GM19238 (cell line): ENCODE results near the gene DEAF1.
A peak's percentile ranks its signal among the peaks of the same experiment; 100 is the strongest.
"Not testable (repeated sequence)": the region's sequence is repeated elsewhere in the genome, so short reads cannot be mapped to it uniquely, and the experiment has no call there.

ENCODE experiments used
- DNase-seq: peaks from one replicate; pipeline ENCODE4 v3.0.0; 2011; ENCODE audit warnings: low spot score; ENCODE audit not compliant: insufficient read length

The DEAF1 gene

DNA sequence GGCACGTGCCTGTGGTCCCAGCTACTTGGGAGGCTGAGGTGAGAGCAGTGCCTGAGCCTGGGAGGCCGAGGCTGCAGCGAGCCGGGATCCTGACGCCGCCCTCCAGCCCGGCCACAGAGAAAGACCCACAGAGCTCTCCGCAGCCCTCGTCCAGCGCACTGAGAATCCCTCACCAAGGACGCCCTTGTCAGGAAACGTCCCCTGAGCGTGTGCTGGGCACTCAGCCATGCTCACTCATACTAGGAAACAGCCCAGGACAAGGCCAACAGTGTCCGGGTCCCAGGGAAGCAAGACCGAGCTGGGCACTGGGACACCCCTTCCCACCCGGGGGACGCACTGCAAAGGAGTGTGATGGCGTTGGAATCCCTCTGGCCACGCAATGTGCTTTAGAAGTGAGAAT, 14.5 kb downstream of the DEAF1 start:
- DNase-seq: no peak

DNA sequence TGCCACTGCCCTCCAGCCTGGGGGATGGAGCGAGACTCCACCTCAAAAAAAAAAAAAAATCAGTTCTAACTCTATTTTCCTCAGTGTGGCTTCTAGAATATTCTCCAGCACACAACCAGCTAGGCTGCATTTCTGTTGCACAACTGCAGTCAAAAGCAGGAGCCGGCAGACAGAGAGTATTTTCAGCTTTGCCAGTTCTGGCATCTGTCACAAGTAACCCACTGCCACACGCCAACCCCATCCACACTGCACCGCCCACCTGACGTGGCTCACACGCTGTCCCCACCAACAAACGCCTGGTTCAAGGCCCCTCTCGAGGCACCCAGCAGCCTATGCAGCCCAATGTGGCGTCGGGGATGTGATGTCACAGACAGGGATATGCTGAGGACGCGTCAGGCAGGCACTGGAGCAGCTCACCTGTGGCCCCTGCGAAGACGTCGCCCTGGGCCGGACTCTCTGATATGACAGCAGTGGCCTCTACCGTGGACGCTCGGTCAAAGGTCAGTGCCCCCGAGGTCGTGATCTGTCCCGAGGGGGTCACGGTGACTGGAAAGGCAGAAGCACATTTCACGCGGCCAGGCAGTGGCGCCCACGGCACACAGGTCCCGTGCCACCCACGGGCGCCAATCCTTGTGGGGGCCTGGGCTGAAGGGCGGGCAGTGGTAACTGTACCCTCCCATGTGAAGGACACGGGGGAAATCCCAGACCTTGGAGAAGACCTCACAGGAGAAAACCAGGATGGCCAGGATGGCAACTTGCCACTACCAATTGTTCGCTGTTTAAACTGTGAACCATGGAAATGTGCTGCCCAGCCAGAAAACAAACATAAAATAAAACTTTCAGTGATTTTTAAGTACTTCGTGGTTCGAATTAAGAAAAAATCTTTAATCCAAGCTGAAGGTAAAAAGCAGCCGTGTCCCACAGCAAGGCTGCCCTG, 15.5 kb downstream of the DEAF1 start:
- no peak for DNase-seq

DNA sequence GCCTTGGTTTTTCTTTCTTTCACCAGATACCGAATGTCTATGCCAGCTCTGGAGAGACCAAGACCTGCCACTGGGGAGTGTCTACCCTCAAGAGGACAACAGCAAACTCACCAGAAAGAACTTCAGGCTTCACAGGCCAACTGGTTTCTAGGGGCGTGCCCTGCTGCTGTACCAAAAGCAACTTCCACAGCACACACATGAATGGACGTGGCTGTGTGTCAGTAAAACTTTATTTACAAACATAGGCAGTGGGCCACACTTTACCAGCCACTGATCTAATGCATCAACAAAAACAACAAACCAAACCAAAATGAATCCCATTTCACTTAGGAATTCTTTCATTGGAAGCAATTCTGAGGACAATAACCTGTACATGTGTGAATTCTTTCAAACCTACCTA, 16.7 kb downstream of the DEAF1 start:
- no peak for DNase-seq

DNA sequence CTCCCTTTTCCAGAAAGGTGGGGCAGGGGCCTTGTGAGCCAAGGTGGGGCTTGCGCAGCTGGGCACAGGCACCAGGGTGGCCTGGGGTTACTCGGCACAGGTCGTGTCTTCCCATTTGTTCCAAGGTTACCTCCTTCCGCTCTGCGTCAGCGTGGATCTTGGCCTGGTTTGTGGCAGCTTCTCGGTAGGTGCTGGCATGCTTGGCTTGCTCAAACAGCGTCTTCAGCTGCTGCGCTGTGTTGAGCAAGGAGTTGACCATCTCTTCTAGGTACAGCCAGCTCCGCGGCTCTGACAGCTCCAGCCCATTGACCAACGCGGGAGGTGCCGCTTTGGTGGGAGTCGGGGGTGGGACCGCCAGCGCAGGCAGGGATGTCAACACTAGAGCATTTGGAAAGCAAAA, 20.6 kb downstream of the DEAF1 start:
- no peak for DNase-seq

DNA sequence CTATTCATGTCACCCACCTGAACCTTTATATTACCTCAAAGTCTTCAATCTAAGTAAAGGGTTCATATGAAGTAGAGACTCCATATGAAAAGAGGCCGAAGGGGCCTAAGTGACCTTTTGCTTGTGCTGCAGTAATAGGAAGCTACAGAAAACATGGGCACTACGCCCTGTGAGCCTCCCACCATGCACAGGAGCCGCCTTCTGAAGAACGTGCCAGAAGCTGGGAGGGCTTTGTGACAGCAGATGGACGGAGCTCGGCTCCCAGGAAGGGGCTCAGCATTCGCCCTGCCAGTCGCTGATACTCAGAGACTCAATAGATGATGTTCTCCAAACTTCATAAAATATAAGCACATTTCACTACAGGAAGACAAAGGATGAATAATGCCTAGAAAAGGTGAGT, 21.2 kb downstream of the DEAF1 start:
- no peak for DNase-seq

DNA sequence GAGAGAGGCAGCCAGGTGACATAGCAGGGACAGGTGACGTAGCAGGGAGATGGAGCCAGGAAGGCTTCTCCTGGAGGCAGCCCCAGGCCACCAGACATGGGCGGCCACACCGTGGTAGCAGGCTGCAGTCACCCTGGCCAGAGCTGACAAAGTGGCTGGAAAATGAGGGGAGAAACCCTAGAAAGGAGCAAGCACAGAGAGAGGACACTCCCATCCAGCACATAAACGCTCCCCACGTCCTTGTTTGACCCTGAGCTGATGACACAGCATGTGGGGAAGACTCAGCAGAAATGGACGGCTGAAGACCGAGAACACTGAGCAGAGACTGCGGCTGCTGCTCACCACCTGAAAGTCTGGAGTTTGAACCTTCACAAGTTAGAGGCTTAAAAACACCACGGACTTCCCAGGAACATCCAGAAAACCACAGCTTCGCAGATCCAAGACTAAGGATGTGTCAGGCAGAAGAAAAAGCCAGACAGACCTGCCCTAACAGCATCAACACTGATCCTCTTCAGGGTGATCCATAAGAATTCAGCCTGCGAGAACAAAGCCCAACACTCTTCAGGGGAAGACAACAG, 29.2 kb downstream of the DEAF1 start:
- no peak for DNase-seq

DNA sequence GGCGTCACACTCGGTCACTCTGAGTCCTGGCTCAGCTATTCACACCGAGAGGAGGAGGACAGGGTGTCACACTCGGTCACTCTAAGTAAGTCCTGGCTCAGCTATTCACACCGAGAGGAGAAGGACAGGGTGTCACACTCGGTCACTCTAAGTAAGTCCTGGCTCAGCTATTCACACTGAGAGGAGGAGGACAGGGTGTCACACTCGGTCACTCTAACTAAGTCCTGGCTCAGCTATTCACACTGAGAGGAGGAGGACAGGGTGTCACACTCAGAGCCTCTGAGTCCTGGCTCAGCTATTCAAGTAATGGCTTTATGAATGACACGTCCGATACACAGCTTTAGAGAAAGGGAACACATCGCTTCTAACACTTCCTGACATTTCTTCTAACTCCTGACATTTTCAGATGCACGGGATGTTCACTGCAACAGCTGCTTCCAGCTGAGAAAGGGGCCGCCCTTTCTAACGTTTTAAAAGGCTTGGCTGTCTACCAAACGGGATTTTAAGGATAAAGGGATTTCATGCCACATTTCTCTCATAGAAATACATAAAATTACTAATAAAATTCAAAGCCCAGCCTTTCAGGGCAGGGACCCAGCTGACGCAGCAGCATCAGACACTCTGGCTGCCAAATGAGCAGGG, 29.8 kb downstream of the DEAF1 start:
- no peak for DNase-seq

DNA sequence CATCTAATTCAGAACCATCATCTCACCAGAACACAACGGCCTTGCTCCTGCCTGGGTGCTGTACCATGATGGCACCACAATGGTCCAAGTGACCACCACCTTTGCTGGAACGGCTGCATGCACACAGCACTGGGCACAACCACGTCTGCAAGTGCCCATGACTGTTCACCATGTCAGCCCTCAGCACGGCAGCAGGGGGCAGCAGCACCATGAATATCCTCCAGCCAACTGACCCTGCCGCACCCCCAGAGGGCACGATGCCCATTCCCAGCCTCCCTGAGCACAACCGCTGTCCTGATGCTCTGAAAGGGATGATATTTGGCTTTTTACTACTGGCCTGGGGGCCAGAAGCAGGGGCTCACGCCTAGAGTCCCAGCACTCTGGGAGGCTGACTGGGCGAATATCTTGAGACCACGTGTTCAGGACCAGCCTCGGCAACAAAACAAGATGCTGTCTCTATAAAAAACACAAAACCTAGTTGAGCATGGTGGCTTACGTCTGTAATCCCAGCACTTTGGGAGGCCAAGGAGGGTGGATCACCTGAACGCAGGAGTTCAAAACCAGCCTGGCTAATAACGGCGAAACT, 32.2 kb downstream of the DEAF1 start:
- peak; percentile 72 for DNase-seq

DNA sequence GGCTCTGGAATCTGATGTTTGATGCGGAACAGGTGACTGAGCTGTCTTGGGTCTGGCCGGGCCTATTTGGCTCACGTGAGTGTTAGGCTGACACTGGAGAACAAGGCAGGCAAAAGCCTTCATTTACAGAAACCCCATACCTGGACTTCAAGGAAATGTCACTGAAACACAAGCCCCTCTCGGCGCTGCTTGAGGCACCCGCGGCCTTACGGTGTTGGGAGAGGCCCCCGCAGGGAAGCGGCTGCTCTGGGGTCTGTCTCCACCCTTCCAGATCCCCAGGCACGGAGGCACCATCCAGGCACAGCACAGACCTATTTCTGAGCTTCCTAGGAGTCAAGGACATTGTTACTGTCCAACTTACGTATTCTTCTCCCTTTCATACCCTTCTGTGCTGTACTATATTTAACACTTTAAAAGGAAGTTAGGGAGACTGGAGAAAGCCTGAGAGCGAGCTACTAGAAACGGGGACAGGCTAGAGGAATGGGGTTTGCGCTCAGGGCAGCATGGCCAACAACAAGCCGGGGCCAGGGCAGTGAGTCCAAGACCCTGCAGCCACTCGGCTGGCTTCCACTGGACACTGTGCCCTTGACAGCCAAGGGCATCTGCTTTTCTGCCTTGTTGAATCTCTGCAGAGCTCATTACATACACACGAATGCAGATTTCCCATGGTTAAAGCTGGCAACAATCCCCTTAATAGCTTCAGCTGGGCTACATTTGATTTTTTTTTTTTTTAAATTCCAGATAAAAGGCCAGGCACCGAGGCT, 34.2 kb downstream of the DEAF1 start:
- DNase-seq: no peak

DNA sequence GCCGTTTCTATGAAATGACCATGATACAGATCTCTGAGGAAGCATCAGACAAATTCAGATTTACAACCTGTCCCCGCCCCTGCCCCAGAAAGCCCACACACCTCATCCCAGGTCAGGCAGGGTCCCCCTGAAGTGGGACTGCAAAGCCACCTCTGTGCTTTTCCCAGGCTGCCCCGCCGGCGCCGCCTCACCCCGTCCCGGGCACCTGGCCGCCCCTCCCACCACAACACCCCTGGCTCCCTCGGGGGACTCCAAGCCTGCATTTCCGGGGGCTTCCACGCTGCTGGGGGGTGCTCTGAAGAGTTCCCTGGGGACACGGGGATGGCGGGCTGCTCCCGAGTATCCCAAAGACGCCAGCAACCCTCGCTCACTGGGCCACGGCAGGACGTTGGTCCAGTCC, 34.7 kb downstream of the DEAF1 start:
- no peak for DNase-seq

DNA sequence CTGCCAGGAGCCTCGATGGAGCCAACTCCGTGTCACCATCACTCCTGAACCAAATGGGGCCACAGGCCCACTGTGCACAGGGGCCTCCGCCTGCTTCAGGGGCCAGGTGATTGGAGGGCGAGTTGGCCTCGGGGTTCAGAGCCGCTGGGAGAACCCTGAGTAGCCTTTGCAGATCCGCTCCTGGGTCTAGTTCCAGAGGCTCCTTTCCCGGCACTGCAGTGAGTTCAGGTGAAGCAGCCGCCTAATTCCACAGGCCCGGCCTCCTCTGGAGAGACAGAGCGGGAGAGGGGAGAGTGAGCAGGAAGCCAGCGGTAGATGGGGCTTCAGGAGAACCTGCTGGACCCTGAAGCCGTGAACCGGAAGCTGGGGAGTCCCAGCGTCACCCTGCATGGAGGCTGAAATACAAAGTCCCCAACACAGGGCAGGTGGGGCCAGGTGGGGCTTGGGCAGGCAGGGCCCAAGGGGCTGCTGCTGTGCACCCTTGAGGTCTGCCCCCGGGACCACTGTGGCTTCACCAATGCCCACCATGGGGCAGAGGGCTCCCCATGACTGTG, 35.4 kb downstream of the DEAF1 start:
- no peak for DNase-seq

DNA sequence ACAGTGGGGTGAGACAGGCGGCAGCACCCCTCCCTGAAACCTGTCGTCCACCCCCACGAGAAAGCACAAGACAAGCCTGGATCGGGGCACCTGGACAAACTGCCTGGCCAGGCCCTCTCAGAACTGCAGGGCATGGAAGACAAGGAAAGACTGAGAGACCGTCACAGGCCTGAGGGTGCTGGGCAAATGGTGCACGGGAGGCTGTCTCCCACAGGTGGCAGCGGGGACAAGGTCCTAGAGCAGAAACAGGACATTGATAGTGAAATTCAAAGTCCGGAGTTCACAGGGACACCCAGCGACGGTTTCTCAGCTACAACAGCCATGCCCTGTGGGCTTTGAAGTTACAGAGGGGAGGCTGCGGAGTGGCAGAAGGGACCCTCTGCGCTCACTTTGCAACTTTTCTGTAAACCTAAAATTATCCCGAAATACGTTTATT, 37.3 kb downstream of the DEAF1 start:
- DNase-seq: no peak

DNA sequence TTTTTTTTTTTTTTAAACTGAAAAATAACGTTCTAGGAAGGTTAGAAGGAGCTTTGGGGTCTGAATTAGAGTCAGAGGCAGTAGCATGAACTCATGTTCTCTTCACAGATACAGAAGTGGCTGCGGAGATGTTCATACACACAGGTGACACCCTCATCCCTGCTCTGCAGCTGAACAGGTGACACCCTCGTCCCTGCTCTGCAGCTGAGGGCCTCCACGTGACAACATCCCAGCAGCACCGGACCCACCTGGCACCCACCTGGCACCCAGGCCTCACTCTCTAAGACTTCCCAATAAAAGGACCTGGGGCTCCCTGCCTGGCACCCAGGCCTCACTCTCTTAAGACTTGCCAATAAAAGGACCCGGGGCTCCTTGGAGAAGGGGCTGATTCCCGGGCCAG, 38.2 kb downstream of the DEAF1 start:
- no peak for DNase-seq

DNA sequence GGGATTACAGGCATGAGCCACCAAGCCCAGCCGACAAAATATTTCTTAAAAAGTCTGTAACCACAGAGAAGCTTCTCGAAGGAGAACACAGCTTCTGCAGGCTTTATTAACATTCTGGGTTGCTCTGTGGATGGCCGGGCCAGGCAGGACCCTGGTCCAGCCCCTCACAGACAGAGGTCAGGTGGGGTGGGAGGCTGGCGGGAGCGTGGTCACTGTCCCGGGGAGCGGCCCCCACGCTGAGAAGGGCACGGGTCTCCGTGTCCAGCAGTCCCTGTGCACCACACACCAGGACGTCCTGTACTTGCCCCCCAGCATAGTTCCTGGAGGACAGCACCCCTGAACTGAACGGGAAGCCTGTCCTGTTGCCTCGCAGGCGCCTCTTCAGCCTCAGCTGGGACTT, 38.6 kb downstream of the DEAF1 start:
- no peak for DNase-seq

DNA sequence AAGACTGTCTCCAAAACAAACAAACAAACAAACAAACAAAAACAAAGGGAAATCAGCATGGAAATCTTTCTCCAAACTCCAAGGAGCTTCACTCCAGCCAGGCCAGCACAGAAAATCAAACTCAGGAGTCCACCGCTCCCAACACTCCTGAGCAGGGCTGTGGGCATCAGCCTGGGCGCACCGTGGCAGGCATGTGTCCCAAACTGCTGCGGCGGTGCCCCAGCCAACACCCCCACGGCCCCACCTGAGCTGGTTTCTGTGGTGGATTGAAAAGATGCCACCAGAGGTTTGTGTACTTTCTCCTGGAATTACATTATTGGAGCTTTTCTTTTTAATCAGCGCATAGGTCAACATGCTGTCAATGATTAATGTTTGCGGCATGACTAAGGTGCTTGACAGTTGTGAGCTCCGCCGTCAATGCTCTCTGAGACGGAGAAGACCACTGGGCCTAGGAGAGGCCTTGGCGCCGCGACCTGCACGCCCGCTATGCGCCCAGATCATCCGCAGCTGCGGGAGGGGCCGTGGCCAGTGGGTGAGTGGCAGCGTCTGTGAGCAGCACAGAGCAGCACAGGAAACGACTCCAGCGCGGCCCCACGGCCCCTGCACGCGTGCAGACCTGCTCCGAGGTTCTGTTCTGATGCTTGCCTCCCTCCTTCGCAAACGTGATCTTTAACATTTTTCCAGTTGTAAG, 39.8 kb downstream of the DEAF1 start:
- DNase-seq: no peak

DNA sequence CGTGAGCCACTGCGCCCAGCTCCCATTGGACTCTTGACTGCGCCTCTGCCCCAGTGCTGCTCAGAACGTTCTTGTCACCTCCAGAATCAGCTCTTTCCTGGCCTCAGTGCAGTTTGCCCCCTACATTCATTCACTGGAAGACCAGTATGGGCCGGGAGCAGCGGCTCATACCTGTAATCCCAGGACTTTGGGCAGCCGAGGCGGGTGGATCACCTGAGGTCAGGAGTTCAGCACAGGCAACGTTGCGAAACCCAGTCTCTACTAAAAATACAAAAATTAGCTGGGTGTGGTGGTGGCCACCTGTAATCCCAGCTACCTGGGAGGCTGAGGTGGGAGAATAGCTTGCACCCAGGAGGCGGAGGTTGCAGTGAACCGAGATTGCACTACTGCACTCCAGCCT, 40.6 kb downstream of the DEAF1 start:
- not testable (repeated sequence) for DNase-seq

DNA sequence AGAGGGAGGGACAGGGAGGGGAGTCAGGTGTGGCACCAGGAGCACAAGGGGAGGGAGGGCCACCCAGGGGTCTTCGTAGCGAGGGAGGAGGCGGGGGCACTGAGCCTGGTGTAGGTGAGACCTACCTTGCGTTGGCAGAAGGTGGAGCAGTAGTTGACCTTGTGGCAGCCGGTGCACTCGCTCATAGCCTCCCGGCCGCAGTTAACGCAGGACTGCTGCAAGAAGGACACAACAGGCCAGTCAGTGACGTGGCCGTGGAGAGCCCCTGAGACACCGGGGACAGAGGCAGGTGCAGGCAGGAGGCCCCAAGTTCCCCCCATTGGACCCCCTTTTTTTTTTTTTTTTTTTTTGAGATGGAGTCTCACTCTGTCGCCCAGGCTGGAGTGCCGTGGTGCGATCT, 41.2 kb downstream of the DEAF1 start:
- DNase-seq: no peak

DNA sequence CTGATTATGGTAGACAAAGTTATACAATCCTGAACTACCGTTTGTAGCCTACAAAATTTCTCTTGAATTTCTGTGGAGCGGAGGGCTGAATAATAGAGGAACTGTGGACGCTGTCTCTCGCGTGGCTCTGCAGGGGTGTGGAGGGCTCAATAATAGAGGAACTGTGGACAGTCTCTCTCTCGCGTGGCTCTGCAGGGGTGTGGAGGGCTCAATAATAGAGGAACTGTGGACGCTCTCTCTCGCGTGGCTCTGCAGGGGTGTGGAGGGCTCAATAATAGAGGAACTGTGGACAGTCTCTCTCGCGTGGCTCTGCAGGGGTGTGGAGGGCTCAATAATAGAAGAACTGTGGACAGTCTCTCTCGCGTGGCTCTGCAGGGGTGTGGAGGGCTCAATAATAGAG, 41.9 kb downstream of the DEAF1 start:
- DNase-seq: not testable (repeated sequence)

DNA sequence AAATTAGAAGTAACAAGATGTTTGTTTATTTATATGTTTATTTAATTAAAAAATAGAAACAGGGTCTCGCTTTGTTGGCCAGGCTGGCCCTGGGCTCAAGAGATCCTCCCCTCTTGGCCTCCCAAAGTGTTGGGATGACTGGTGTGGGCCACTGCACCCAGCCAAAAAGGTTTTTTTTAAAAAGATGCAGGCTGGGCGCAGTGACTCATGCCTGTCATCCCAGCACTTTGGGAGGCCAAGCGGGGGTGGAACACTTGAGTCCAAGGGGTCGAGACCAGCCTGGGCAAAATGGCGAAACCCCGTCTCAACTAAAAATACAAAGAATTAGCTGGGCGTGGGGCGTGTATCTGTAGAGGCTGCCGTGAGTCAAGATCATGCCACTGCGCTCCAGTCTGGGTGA, 44.5 kb downstream of the DEAF1 start:
- DNase-seq: no peak

DNA sequence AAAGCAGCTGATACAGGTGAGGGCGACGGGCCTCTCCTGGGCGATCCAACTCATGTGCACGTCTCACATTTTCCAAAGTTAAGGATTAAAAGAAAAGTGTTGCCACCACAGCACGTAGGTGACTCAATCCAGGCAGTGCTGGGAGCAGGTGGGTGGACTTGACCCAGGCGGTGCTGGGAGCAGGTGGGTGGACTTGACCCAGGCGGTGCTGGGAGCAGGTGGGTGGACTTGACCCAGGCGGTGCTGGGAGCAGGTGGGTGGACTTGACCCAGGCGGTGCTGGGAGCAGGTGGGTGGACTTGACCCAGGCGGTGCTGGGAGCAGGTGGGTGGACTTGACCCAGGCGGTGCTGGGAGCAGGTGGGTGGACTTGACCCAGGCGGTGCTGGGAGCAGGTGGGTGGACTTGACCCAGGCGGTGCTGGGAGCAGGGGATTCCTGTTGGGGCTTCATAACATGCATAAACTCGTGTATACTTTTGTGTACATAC, 47.3 kb downstream of the DEAF1 start:
- DNase-seq: not testable (repeated sequence)
